Measurements from ENCODE around the gene NHERF1.

Gene NHERF1

GRCh38 chr17:74738051-74738996 lies 10.1 kb upstream of the NHERF1 start:
- TF ChIP-seq CTCF (IDR thresholded peaks at IDR 0.05; ENCODE audit: low read depth, low read length): no peak
- 0 out of 2 replicates have a peak overlapping the region, but pooled peaks have one; percentile 12 for H3K4me3 ChIP-seq (ENCODE audit: low read depth, low read length)

GRCh38 chr17:74739227-74739831 lies 9.1 kb upstream of the NHERF1 start:
- no peak for TF ChIP-seq CTCF (IDR thresholded peaks at IDR 0.05; ENCODE audit: low read depth, low read length)
- H3K4me3 ChIP-seq (ENCODE audit: low read depth, low read length): no peak overlapping the region

GRCh38 chr17:74740173-74740572 lies 8.3 kb upstream of the NHERF1 start:
- H3K4me3 ChIP-seq (ENCODE audit: low read depth, low read length): no peak overlapping the region
- TF ChIP-seq CTCF (IDR thresholded peaks at IDR 0.05; ENCODE audit: low read depth, low read length): no peak

GRCh38 chr17:74740641-74741387 lies 7.6 kb upstream of the NHERF1 start:
- no peak overlapping the region for H3K4me3 ChIP-seq (ENCODE audit: low read depth, low read length)

GRCh38 chr17:74742153-74742515 lies 6.3 kb upstream of the NHERF1 start:
- no peak for TF ChIP-seq CTCF (IDR thresholded peaks at IDR 0.05; ENCODE audit: low read depth, low read length)
- no peak overlapping the region for H3K4me3 ChIP-seq (ENCODE audit: low read depth, low read length)

More at GRCh38 chr17:74740641-74741387, 7.6 kb upstream of the NHERF1 start:
- TF ChIP-seq CTCF (IDR thresholded peaks at IDR 0.05; ENCODE audit: low read depth, low read length): no peak

- TF ChIP-seq CTCF (IDR thresholded peaks at IDR 0.05; ENCODE audit: low read depth, low read length): no peak
- no peak overlapping the region for H3K4me3 ChIP-seq (ENCODE audit: low read depth, low read length)
Measured at GRCh38 chr17:74742978-74743545, 5.4 kb upstream of the NHERF1 start.
